Activated CD4-positive, alpha-beta T cell treated with anti-CD3 and anti-CD28 coated beads, Interleukin-2, amount 50 U/mL, for 16 hours (primary cell): ENCODE measurements around the gene PPP5C.
"Not testable (repeated sequence)": the region's sequence is repeated elsewhere in the genome, so short reads cannot be mapped to it uniquely, and the experiment has no call there.

Experiments used
- DNase-seq: peaks from one replicate; pipeline ENCODE4 v3.0.0-alpha.2; 2020

PPP5C gene

GRCh38 chr19:46388311-46389095 lies 41.6 kb downstream of the PPP5C start:
- no peak for DNase-seq

DNA sequence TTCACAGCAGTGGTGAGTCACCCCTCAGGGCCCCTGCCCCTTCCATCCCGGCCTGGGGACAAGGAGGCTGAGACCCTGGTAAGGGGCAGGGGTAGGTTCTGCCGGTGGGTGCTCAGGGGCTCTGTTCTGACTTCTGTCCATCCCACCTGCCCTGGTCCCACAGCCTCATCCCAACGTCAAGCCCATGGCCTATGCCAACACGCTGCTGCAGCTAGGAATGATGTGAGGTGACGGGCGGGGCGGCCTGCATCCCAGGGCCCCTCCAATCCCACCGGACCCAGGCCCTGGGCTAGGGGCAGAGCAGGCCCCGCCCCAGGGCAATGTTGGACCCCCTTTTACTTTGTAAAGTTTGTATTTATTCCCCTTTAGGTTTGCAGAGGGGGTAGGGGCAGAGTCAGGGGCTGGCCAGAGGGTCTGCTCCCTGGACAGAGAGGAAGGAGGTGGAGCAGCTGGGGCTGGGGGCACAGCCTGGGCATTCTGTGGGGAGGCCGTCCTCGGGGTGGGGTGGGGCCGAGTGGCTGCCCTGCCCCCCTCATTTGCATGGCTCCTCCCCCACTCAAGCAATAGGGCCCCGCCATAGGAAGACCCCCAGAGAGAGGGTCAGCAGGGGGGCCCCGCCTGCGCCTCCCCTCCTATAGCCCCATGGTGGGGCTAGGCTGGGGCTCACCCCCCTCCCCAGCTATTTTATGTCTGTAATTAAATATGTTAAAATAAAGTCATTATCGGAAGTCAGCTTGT lies 43.4 kb downstream of the PPP5C start:
- no peak for DNase-seq

GRCh38 chr19:46390866-46391265 lies 44.0 kb downstream of the PPP5C start:
- no peak for DNase-seq

DNA sequence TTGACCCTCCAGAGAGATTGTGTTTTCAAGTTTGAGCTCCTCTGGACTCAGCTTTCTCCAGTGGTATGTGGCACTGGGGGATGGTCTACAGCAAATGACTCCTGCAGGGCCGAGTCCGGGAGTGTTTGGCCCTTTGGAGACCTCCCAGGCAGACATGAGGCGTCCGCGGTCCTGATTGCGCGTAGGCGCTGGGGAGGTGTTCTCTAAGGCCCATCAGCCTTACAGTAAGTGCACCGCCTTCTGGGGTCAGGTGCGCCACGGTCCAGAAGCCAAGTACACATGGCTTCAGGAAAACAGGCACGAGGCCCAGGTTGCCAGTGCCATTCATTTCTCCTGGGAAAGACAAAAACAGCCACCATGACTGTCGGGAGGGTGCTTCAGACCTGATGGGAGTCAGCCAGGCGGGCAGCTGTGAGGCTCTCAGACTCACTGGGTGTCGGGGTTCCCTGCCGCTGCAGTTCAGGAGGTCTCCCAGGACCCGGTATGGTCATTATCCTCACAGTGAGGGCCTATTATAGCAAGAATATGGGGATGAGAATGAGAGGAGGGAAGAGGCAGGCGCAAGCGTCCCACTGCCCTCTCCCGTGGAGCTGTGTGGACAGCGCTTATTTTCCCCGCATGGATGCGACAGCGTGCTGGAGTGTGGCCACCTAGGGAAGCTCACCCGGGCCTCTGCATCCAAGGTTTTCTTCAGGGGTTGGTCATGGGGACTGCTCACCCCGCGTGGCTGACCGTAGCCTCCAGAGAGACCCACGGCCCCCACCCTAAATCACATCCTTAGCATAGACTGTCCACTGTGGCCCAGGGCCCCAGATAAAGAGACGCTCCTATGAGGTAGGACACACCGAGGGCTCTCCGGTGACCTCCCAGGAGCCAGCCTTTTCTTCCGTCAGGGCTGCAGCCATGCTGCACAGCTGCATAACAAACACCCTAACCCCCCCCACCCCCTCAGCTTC lies 44.7 kb downstream of the PPP5C start:
- DNase-seq, result no peak

- no peak for DNase-seq
Observed at GRCh38 chr19:46392252-46392801, 45.4 kb downstream of the PPP5C start.

GRCh38 chr19:46392837-46393236 lies 46.0 kb downstream of the PPP5C start:
- DNase-seq, result no peak

- no peak for DNase-seq
Observed at GRCh38 chr19:46393456-46394401, 46.8 kb downstream of the PPP5C start.

- no peak for DNase-seq
Observed at GRCh38 chr19:46394402-46394797, 47.5 kb downstream of the PPP5C start.

DNA sequence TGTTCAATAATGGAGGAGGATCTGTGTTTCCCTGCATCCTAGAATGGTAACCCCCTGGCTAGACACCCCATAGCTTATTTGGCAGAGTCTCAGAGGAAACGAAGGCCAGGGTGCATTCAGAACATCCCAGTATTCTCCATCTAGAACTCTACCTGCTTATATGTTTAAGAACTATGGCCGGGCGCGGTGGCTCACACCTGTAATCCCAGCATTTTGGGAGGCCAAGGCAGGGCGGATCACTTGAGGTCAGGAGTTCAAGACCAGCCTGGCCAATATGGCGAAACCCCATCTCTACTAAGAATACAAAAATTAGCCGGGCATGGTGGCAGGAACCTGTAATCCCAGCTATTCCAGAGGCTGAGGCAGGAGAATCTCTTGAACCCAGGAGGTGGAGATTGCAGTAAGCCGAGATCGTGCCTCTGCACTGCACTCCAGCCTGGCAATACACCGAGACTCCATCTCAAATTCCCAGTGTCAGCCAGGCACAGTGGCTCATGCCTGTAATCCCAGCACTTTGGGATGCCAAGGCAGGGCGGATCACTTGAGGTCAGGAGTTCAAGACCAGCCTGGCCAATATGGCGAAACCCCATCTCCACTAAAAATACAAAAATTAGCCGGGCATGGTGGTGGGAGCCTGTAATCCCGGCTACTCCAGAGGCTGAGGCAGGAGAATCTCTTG lies 51.1 kb downstream of the PPP5C start:
- not testable (repeated sequence) for DNase-seq

GRCh38 chr19:46402725-46403124 lies 55.8 kb downstream of the PPP5C start:
- no peak for DNase-seq

DNA sequence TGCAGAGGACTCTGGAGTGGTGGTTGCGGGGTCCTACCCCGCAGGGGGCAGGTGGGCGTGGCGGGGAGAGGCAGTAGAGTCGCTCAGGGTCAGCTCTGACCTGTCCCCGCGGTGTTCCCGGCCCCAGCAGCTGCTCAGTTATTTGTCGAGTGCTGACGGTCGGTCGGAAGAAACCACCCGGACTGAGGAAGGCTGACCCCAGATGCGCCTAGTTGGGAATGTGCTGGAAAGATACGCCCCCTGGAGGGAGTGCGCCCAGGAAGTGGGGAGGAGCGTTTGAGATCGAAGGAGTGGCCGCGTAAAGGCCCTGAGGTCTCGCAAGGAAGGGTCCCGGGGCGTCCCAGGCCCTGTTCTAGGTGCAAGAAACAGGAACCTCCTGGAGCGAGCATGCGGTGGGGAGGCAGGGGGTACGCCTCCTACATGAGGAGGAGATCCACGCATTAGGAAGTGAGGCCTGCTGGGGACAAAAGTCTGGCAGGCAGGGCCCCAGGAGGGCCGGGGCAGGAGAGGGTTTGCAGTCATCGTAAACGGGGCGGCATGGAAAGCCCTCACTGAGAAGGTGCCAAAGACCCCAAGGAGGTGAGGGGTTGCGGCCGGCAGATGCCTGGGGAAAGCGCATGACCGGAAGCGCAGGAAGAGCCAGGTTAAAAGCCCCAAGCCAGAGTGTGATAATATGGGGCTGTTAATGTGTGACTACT lies 57.3 kb downstream of the PPP5C start:
- no peak for DNase-seq

GRCh38 chr19:46404753-46405468 lies 58.0 kb downstream of the PPP5C start:
- DNase-seq, result no peak

GRCh38 chr19:46406976-46407375 lies 60.1 kb downstream of the PPP5C start:
- DNase-seq, result no peak

DNA sequence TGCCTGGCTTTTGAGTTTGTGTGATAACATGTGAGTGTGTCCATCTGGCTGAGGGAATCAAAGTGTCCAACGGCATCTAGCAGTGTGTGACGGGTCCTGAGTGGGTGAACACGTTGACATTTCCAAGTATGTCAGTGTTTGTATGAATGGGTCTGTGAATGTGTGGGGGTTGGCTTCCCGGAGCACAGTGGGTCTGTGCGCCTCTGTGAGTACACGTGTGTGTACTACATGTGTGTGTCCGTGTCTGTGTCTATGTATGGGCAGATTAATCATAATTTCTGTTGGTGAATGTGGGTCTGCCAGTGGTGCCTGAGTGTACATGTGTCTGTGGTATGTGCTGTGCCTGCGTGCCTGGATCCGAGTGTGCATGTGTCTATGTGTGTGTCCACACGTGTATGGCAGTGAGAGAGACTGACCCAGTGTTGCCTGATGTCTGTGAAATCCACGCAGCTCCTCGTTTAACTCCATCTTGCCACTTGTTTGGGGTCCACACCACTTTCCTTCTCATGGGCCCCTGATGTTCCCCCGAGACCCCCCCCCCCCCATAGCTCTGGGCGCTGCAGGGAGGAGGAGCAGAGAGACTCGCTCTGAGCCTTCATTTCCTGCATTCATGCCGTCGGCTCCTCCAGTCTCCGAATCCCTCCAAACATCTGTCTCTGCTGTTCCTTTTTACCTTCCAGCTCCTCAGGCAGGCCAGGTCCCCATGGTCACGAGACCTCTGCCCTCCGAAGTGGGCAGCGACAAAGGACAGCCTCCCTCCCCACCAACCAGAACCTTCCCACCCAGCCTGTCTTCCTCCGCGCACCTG lies 61.2 kb downstream of the PPP5C start:
- no peak for DNase-seq

- no peak for DNase-seq
Observed at GRCh38 chr19:46408664-46409039, 61.8 kb downstream of the PPP5C start.

- no peak for DNase-seq
Observed at GRCh38 chr19:46409191-46409590, 62.3 kb downstream of the PPP5C start.

DNA sequence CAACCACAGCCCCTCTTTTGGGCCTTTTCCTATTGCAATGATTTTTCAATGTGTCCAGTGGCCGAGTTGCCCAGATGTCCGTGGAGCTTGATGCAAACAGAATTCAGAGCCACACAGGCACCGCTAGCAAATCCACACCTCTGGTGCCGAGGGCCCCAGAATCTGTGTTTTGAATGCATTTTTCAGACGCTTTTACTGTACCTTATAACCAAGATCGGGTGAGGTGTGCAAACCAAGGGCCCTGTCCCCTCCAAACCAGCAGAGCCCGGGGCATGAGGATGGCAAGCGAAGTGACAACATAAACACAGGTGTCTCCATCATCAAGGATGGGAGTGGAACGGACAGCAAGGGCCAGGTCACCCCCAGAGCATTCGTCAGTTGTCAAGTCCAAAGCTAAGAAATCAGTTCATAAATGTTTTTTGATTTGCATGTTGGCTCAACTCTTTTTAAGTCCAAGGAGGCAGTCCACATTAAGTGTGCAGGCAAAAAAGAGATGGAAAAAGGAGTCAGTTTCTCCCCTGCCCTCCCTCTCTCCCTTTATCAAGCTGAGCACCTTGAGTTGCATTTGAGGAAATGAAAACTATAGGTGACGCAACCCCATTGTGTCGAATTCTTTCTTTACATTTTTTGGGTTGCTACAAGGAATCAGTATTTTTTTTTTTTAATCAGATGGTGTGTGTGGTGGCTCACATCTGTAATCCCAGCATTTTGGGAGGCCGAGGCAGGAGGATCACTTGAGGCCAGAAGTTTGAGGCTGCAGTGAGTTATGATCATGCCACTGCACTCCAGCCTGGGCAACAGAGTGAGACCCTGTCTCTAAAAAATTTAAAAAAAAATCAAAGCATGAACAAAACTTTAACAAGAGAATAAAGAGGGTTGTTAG lies 63.6 kb downstream of the PPP5C start:
- no peak for DNase-seq
